ENCODE data around the gene SUGCT. TPM values are rescaled to one million over a fixed set of nuclear protein-coding genes. Genes with fewer than 3 reads are reported as not detected.

SUGCT gene
- total RNA-seq, 1 donor from 2014 or later, result 9.8 TPM

GRCh38 chr7:40477094-40477493 is 342.3 kb downstream of the SUGCT start:
- no peak for DNase-seq (ENCODE audit: low spot score in 2 of 2)
- intact Hi-C loops (cut with DNase I), result no loop called here
- Histone ChIP-seq H3K4me3 (no peak overlapping the region), H3K9me3 (no peaks in the 10 kb centered on the region), H3K27ac (no peak overlapping the region), H3K36me3 (no peaks in the 10 kb centered on the region), H3K27me3 (no peaks in the 10 kb centered on the region), H3K4me1 (no peaks in the 10 kb centered on the region)
- TF ChIP-seq CTCF (IDR thresholded peaks at IDR 0.05), result no peak

GRCh38 chr7:40482845-40483244 is 348.0 kb downstream of the SUGCT start:
- Histone ChIP-seq H3K27ac (no peak overlapping the region), H3K4me3 (no peak overlapping the region), H3K36me3 (no peaks in the 10 kb centered on the region), H3K4me1 (no peaks in the 10 kb centered on the region), H3K9me3 (no peaks in the 10 kb centered on the region), H3K27me3 (no peaks in the 10 kb centered on the region)
- TF ChIP-seq CTCF (IDR thresholded peaks at IDR 0.05), result no peak
- no peak for DNase-seq (ENCODE audit: low spot score in 2 of 2)
- intact Hi-C loops (cut with DNase I), result no loop called here

GRCh38 chr7:40483630-40484029 is 348.8 kb downstream of the SUGCT start:
- H3K27me3 ChIP-seq, result no peaks in the 10 kb centered on the region
- TF ChIP-seq CTCF (IDR thresholded peaks at IDR 0.05), result no peak
- H3K4me3 ChIP-seq, result no peak overlapping the region
- no peaks in the 10 kb centered on the region for H3K9me3 ChIP-seq
- no peak for DNase-seq (ENCODE audit: low spot score in 2 of 2)
- no peaks in the 10 kb centered on the region for H3K4me1 ChIP-seq
- no peaks in the 10 kb centered on the region for H3K36me3 ChIP-seq
- intact Hi-C loops (cut with DNase I), result no loop called here
- H3K27ac ChIP-seq, result no peak overlapping the region

GRCh38 chr7:40489844-40490602 is 355.2 kb downstream of the SUGCT start:
- intact Hi-C loops (cut with DNase I), result no loop called here
- H3K36me3 ChIP-seq, result no peaks in the 10 kb centered on the region
- H3K4me1 ChIP-seq, result no peaks in the 10 kb centered on the region
- H3K27ac ChIP-seq, result no peak overlapping the region
- H3K27me3 ChIP-seq, result no peaks in the 10 kb centered on the region
- no peak for DNase-seq (ENCODE audit: low spot score in 2 of 2)
- no peak overlapping the region for H3K4me3 ChIP-seq
- H3K9me3 ChIP-seq, result no peaks in the 10 kb centered on the region
- TF ChIP-seq CTCF (IDR thresholded peaks at IDR 0.05), result no peak

- H3K36me3 ChIP-seq, result no peaks in the 10 kb centered on the region
- TF ChIP-seq CTCF (IDR thresholded peaks at IDR 0.05), result no peak
- no peaks in the 10 kb centered on the region for H3K9me3 ChIP-seq
- DNase-seq (ENCODE audit: low spot score in 2 of 2), result no peak
- no peak overlapping the region for H3K27ac ChIP-seq
- no peaks in the 10 kb centered on the region for H3K27me3 ChIP-seq
- intact Hi-C loops (cut with DNase I), result no loop called here
- H3K4me1 ChIP-seq, result no peaks in the 10 kb centered on the region
- no peak overlapping the region for H3K4me3 ChIP-seq
Measured at GRCh38 chr7:40490603-40490924, 355.8 kb downstream of the SUGCT start.

- Histone ChIP-seq H3K36me3 (no peaks in the 10 kb centered on the region), H3K27ac (no peak overlapping the region), H3K4me1 (no peaks in the 10 kb centered on the region), H3K27me3 (no peaks in the 10 kb centered on the region), H3K4me3 (no peak overlapping the region), H3K9me3 (no peaks in the 10 kb centered on the region)
- no peak for TF ChIP-seq CTCF (IDR thresholded peaks at IDR 0.05)
- intact Hi-C loops (cut with DNase I), result no loop called here
- DNase-seq (ENCODE audit: low spot score in 2 of 2), result no peak
Measured at GRCh38 chr7:40492946-40493345, 358.1 kb downstream of the SUGCT start.
